Activated CD4-positive, alpha-beta T cell treated with anti-CD3 and anti-CD28 coated beads, Interleukin-10, Interleukin-2, amounts not matched to agents 100 ng/mL and 50 ng/mL, durations not matched to agents 16 hours and 8 hours (primary cell): ENCODE data around the gene TNFRSF6B.
"Not testable (repeated sequence)": the region's sequence is repeated elsewhere in the genome, so short reads cannot be mapped to it uniquely, and the experiment has no call there.

ENCODE experiments used
- DNase-seq: peaks from one replicate; pipeline ENCODE4 v3.0.0-alpha.2; 2020

The TNFRSF6B gene

DNA sequence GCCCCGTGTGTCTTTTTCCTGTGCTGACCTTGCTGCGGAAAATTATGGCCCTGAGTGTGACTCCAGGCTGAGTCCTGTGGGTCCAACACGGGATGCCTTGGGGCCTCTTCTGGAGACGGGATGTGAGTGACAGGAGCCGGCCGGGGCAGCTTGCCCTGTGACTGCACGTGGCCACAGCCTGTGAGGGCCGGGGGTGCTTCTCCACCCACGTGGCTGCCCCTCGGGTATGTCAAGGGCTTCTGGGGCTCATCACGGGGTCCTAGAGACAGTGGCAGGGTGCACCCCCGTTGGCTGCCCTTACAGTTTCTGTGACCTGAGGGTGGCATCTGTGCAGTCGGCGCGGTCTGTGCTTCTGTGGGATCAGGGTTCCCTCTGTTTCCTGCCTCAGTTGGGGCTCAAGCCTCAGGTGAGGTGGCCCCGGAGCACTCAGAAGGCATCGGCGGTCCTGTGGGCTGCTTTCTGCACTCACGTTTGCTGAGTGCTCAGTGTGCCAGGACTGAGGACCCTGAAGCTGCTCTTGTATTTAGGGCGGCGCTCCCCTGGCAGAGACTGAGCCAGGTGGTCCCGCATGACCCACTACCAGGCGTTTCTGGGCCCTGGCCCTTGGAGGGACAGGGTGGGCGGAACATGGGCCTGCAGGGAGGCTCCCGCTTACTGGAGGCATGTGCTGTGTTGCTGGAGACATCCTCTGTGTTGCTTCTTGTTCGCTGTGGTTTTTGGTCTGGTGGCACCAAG lies 33.0 kb upstream of the TNFRSF6B start:
- DNase-seq, result no peak

DNA sequence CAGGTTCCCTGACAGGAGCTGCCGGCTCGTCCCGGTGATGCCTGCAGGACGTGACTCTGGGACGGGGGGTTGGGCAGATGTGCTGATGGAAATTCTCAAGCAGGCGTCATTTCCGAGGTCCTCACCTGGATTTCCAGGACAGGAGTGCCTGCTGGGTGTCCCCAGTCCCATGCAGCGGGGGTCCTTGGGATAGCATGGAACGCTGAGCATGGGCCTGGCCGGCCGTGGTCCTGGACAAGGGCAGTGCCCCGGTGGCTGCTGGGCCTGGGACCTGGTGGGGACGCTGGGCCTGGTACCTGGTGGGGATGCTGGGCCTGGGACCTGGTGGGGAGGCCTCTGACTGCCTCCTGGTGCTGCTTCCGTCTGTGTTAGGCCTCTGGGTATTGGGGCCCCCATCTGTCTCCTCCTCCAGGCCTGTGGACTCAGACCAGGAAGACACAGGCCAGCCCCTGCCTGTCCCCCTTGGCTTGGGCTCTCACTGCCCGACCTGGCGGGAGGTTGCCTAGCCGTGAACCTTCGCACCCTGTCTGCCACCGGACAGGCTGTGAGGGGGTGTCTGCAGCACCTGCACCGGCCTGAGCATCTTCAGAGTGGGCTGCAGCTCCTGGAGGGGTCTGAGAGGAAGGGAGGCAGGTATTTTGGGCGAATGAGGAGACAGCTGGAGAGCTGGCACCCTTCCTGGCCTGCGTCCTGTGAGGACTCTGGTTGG lies 32.2 kb upstream of the TNFRSF6B start:
- DNase-seq, result no peak

- DNase-seq, result no peak
Observed at GRCh38 chr20:63664861-63665594, 31.4 kb upstream of the TNFRSF6B start.

DNA sequence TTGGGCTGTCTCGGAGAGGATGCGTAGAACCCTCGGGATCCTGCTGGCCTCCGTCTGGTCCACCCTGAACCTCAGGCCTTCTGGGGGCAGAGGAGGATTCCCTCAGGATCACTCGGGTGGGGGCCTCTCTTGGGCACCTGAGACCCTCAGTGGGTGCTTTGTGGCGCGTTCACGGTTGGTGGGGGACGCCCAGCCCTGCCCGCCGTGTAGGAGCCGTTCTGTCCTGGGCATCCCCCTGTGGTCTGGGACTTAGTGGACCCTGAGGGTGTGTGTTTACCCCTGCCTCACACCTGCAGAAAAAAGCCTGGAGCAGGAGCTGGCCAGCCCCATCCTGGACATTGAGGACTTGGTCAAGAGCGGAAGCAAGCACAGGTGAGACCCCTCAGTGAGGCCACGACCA lies 30.7 kb upstream of the TNFRSF6B start:
- no peak for DNase-seq

DNA sequence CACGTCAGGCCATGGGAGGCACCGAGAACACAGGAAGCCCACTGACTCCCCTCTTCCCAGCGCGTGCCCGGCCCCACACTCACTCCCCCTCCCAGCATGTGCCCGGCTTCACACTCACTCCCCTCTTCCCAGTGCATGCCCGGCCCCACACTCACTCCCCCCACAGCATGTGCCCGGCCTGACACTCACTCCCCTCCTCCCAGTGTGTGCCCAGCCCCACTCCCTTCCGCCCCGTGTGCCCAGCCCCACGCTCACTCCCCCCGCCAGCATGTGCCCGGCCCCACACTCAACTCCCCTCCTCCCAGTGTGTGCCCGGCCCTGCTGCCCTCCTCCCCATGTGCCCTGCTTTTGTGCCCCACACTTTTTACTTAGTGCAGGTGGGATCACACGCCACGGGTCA lies 28.6 kb upstream of the TNFRSF6B start:
- no peak for DNase-seq

GRCh38 chr20:63668351-63668750 lies 28.1 kb upstream of the TNFRSF6B start:
- DNase-seq, result no peak

DNA sequence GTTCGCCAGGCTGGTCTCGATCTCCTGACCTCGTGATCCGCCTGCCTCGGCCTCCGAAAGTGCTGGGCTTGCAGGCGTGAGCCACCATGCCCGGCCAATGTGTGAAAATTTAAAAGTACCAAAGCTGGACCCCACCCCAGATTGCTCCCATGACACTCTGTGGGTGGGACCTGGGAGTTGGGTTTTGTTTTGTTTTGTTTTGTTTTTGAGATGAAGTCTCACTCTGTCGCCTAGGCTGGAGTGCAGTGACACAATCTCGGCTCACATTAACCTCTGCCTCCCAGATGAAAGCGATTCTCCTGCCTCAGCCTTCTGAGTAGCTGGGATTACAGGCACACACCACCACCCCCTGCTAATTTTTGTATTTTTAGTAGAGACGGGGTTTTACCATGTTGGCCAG lies 24.8 kb upstream of the TNFRSF6B start:
- not testable (repeated sequence) for DNase-seq

DNA sequence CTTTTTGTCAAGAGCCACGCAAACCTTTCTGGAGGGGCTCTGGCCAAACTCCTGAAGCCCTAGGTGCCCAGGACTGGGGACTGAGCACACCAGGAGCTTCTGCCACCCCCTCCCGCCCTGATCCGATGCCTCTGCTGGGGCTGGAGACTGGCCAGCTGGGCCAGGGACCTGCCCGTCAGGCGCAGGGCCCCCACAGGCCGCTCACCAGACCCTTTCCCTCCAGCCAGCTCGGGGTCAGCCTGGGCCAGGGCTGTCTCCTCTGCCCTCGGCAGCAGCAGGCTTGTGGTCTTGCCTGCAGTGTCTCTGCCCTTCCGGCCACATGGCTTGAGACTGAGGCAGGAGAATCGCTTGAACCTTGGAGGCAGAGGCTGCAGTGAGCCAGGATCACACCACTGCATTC lies 23.8 kb upstream of the TNFRSF6B start:
- no peak for DNase-seq

DNA sequence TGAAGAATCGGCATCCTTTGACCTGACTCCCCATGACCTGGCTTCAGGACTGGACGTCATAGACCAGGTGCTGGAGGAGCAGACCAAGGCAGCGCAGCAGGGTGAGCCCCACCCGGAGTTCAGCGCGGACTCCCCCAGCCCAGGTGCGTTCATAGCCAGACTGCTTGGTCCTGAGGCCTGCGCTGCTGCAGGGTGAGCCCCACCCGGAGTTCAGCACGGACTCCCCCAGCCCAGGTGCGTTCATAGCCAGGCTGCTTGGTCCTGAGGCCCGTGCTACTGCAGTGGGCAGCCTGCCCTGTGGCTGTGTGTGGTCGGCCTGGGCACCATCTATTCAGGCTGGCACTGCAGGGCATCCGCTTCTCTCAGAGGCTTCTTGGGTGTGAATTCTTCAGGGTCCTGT lies 22.5 kb upstream of the TNFRSF6B start:
- no peak for DNase-seq

- DNase-seq, result no peak
Observed at GRCh38 chr20:63675681-63676368, 20.6 kb upstream of the TNFRSF6B start.

- DNase-seq, result no peak
Observed at GRCh38 chr20:63678071-63678470, 18.4 kb upstream of the TNFRSF6B start.

DNA sequence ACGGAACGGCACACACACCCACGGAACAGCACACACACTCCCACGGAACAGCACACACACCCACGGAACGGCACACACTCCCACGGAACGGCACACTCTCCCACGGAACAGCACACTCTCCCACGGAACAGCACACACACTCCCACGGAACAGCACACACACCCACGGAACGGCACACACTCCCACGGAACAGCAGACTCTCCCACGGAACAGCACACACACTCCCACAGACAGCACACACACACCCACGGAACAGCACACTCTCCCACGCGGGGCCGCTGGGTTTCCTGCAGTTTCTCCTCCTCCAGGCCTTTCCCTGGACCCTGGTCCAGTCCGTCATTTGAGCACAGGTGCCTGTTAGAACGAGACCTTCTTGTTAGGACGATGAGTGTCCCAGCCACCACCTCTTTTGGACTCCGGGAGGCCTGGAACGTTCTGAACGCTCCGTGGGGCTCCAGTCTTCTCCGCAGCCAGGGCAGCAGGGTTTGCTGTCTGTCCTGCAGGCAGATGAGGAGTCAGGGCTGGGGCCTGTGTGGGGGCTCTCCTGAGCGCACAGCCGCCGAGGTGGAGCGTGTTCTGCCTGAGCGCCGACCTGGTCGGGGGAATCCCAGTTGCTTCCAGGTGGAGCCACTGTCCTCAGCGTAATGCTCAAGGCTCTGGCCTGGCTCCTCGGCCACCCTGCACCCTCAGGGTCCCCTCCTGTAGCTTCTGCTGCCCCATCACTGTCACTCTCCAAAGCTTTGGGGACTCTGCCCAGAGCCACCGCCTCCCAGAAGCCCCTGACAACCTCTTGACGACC lies 17.6 kb upstream of the TNFRSF6B start:
- no peak for DNase-seq

GRCh38 chr20:63679799-63680305 lies 16.6 kb upstream of the TNFRSF6B start:
- no peak for DNase-seq

DNA sequence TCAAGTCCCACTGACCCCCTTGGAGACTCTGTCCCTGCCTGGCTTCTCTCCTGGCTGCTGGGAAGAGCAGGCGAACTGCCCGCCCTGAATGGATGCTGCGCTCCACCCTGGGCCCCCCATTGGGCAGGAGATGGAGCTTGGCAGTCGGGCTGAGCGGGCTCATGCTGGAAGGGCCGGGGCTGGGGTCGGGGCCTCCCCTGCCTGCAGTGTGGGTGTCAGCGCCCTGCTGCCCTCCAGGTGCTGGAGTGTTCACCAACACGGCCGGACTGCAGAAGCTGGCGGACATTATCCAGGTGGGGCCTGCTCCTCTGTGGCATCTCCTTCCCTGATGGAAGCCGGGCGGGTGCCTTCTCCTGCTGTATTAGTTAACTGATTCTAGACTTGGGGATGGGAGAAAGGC lies 16.0 kb upstream of the TNFRSF6B start:
- no peak for DNase-seq

GRCh38 chr20:63680857-63681608 lies 15.4 kb upstream of the TNFRSF6B start:
- DNase-seq, result no peak

GRCh38 chr20:63681609-63682142 lies 14.8 kb upstream of the TNFRSF6B start:
- DNase-seq, result no peak

DNA sequence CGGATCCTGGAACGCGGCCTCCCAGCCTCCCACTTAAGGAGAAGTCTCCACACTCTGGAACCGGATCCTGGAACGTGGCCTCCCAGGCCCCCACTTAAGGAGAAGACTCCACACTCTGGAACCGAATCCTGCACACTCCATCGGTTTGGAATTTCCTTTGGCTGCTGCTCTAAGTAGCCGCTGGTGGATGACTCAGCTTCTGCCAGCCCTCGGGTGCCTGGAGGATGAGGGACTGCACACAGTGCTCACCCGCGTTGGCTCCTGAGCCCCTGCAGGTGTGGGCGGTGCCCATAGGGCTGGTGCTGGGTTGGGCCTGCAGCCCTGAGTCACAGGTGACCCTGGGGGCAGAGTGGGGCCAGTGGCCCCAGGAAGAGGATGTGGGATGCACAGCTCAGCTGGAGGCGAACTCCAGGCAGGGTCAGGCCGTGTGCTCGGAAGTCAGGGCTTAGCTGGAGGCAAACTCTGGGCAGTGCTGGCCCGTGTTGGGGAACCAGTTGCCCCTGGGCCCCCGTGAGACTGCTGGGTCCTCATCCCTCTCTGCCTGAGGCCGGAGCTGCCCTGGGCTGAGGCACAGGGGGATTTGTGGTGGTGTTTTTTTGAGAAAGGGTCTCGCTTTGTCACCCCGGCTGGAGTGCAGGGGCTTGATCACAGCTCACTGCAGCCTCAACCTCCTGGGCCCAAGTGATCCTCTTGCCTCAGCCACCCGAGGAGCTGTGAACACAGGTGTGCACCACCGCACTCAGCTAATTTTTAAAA lies 13.9 kb upstream of the TNFRSF6B start:
- DNase-seq, result no peak

DNA sequence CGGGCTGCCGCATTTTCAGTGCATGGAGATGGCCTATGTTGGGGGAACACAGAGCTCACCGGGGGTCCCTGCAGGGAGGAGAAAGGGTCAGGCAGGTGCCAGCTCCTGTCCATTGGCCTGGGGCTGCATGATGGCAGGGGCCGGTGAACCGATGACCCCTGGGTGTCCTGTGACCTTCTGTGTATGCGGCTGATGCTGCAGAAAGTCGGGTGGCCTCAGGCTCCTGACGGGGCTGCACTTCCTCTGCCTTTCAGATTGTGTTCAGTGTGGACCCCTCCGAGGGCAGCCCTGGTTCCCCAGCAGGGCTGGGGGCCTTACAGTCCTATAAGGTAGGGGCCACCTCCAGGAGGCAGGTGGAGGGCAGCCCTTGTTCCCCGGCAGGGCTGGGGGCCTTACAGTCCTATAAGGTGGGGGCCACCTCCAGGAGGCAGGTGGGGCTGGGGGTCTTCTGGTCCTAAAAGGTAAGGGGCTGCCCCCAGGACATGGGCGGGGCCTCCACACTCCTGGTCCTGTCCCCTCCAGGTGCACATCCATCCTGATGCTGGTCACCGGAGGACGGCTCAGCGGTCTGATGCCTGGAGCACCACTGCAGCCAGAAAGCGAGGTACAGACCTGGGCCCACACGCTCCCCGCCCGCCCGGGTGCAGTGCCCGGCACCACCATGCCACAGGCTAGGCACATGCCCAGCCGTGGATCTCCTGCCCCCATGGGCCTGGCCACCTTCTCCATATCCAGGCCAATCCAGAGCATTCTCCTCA lies 11.0 kb upstream of the TNFRSF6B start:
- DNase-seq, result no peak

- no peak for DNase-seq
Observed at GRCh38 chr20:63686094-63686491, 10.4 kb upstream of the TNFRSF6B start.
